ENCODE measurements around the gene UTS2B.

UTS2B gene

DNA sequence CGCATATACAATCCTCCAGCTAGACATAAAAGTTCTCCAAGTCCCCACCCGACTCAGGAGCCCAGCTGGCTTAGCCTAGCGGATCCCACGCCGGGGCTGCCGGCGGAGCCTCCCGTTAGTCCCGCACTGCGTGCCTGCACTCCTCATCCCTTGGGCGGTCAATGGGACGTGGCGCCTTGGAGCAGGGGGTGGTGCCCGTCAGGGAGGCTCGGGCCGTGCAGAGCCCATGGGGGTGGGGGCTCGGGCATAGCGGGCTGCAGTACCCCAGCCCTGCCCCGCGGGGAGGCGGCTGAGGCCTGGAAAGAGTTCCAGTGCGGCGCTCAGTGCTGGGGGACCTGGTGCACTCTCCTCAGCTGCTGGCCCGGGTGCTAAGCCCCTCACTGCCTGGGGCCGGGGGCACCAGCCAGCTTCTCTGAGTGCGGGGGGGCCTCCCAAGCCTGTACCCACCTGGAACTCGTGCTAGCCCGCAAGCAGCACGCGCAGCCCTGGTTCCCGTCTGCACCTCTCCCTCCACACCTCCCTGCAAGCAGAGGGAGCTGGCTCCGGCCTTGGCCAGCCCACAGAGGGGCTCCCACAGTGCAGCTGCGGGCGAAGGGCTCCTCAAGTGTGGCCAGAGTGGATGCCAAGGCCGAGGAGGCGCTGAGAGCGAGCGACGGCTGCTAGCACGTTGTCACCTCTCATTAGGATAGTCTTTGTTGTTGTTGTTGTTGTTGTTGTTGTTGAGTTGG, 13.3 kb downstream of the UTS2B start:
- DNase-seq, result no peak
- no peaks in the 10 kb centered on the region for H3K4me1 ChIP-seq (ENCODE audit: control insufficient read depth, insufficient read depth, low read depth, low read length)
- no peak overlapping the region for H2BK12ac ChIP-seq (ENCODE audit: low read length in 2 of 2)
- H4K91ac ChIP-seq (ENCODE audit: low read length), result no peak overlapping the region
- no peaks in the 10 kb centered on the region for H3K9me3 ChIP-seq (ENCODE audit: control insufficient read depth, low read length)
- H3K4ac ChIP-seq (ENCODE audit: low read depth in 1 of 2, low read length in 2 of 2), result no peak overlapping the region
- H2AK5ac ChIP-seq (ENCODE audit: low read length, severe bottlenecking), result no peak overlapping the region
- no peak overlapping the region for H3K23ac ChIP-seq (ENCODE audit: low read length in 2 of 2)
- no peak overlapping the region for H2BK5ac ChIP-seq (ENCODE audit: low read depth, low read length, poor library complexity, severe bottlenecking)
- no peak overlapping the region for H3K18ac ChIP-seq (ENCODE audit: low read depth in 1 of 2, low read length in 2 of 2)
- H3K36me3 ChIP-seq (ENCODE audit: control insufficient read depth in 1 of 2, insufficient read depth in 2 of 2, low read depth in 1 of 2, low read length in 2 of 2), result no peaks in the 10 kb centered on the region
- H3K14ac ChIP-seq (ENCODE audit: low read length in 2 of 2), result peak overlapping the region in 1 of 2 experiments; percentile 60
- no peak overlapping the region for H3K4me2 ChIP-seq (ENCODE audit: low read length, poor library complexity, severe bottlenecking)
- H2BK15ac ChIP-seq (ENCODE audit: low read depth, poor library complexity, severe bottlenecking), result no peak overlapping the region
- 96% methylated on average over 38 of the region's 40 CpGs for WGBS
- H2BK120ac ChIP-seq (ENCODE audit: low read depth, low read length), result no peak overlapping the region
- no peaks in the 10 kb centered on the region for H3K27me3 ChIP-seq (ENCODE audit: control insufficient read depth in 1 of 2, insufficient read depth in 1 of 2, low read length in 2 of 2)
- H2AFZ ChIP-seq (ENCODE audit: low read depth, low read length), result no peak overlapping the region
- H4K8ac ChIP-seq (ENCODE audit: low read length), result no peak overlapping the region
- H3K4me3 ChIP-seq (ENCODE audit: insufficient read depth in 1 of 2, low read depth in 1 of 2, low read length in 2 of 2), result no peak overlapping the region
- H3K79me1 ChIP-seq (replicated peaks; ENCODE audit: low read length, poor library complexity, severe bottlenecking), result no peaks in the 10 kb centered on the region
- no peak overlapping the region for H3K27ac ChIP-seq (ENCODE audit: low read length, poor library complexity, severe bottlenecking)
- H3K9ac ChIP-seq (ENCODE audit: low read length), result no peak overlapping the region

DNA sequence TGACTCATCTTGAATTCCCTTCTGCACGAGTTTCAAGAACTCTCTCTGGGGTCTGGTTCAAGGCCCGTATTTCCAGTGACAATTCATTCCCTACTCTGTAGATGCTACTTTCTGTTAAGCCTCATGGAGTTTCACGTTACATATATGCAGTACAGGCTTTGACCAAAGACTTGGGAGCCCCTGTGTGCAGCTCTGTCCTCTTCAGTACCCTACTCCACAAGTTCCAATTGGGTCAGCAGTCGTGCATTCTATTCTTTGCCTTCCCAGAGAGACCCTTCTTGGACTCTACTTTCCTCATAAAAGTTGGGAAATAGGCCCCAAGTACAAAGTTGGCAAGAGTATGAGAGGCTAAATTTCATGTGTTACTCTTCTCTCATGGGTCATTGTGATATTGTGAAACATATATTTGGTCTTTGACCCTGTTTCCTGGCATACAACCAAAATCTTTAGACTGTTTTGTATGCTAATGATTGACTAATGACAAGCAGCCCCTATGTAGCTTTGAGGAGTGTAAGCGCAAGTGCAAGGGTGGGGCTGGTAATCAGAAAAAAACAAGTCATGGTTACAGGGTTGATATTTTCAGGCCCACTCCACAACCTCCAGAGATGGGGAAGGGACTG, 16.1 kb downstream of the UTS2B start:
- no peak overlapping the region for H3K4me2 ChIP-seq (ENCODE audit: low read length, poor library complexity, severe bottlenecking)
- H3K4me1 ChIP-seq (ENCODE audit: control insufficient read depth, insufficient read depth, low read depth, low read length), result no peaks in the 10 kb centered on the region
- no peaks in the 10 kb centered on the region for H3K36me3 ChIP-seq (ENCODE audit: control insufficient read depth in 1 of 2, insufficient read depth in 2 of 2, low read depth in 1 of 2, low read length in 2 of 2)
- H3K4ac ChIP-seq (ENCODE audit: low read depth in 1 of 2, low read length in 2 of 2), result no peak overlapping the region
- H3K4me3 ChIP-seq (ENCODE audit: insufficient read depth in 1 of 2, low read depth in 1 of 2, low read length in 2 of 2), result no peak overlapping the region
- H3K23ac ChIP-seq (ENCODE audit: low read length in 2 of 2), result no peak overlapping the region
- H2BK5ac ChIP-seq (ENCODE audit: low read depth, low read length, poor library complexity, severe bottlenecking), result no peak overlapping the region
- H3K18ac ChIP-seq (ENCODE audit: low read depth in 1 of 2, low read length in 2 of 2), result no peak overlapping the region
- H2AK5ac ChIP-seq (ENCODE audit: low read length, severe bottlenecking), result no peak overlapping the region
- H3K27ac ChIP-seq (ENCODE audit: low read length, poor library complexity, severe bottlenecking), result no peak overlapping the region
- no peak overlapping the region for H4K91ac ChIP-seq (ENCODE audit: low read length)
- no peak for DNase-seq
- no peaks in the 10 kb centered on the region for H3K9me3 ChIP-seq (ENCODE audit: control insufficient read depth, low read length)
- no peaks in the 10 kb centered on the region for H3K27me3 ChIP-seq (ENCODE audit: control insufficient read depth in 1 of 2, insufficient read depth in 1 of 2, low read length in 2 of 2)
- H2BK120ac ChIP-seq (ENCODE audit: low read depth, low read length), result no peak overlapping the region
- H3K9ac ChIP-seq (ENCODE audit: low read length), result no peak overlapping the region
- H2AFZ ChIP-seq (ENCODE audit: low read depth, low read length), result no peak overlapping the region
- H2BK15ac ChIP-seq (ENCODE audit: low read depth, poor library complexity, severe bottlenecking), result no peak overlapping the region
- H3K79me1 ChIP-seq (replicated peaks; ENCODE audit: low read length, poor library complexity, severe bottlenecking), result no peaks in the 10 kb centered on the region
- 71% methylated on average over 4 of the region's 5 CpGs for WGBS
- H4K8ac ChIP-seq (ENCODE audit: low read length), result no peak overlapping the region
- no peak overlapping the region for H2BK12ac ChIP-seq (ENCODE audit: low read length in 2 of 2)
- H3K14ac ChIP-seq (ENCODE audit: low read length in 2 of 2), result no peak overlapping the region

DNA sequence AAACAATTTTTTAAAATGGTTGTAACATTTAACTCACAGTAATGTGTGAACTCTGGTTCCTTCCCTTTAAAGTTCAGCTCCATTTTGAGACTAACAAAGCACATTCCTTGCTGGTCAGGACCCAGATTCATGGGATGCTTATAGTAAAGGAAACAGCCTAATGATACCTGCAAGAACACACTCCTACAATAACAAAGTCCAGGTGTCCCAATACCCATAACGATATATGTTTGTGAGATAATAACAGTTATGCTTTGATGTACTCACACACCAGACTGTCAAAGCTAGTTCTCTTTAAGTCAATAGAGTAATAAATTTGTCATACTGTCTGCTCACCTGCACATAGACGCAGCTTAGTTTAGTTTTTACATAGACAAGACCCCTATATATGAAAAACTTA, 17.0 kb downstream of the UTS2B start:
- no peak overlapping the region for H4K8ac ChIP-seq (ENCODE audit: low read length)
- no peaks in the 10 kb centered on the region for H3K27me3 ChIP-seq (ENCODE audit: control insufficient read depth in 1 of 2, insufficient read depth in 1 of 2, low read length in 2 of 2)
- no peak overlapping the region for H3K4me3 ChIP-seq (ENCODE audit: insufficient read depth in 1 of 2, low read depth in 1 of 2, low read length in 2 of 2)
- H3K4ac ChIP-seq (ENCODE audit: low read depth in 1 of 2, low read length in 2 of 2), result no peak overlapping the region
- no peak overlapping the region for H3K27ac ChIP-seq (ENCODE audit: low read length, poor library complexity, severe bottlenecking)
- no peaks in the 10 kb centered on the region for H3K9me3 ChIP-seq (ENCODE audit: control insufficient read depth, low read length)
- no peak overlapping the region for H2AK5ac ChIP-seq (ENCODE audit: low read length, severe bottlenecking)
- H2BK5ac ChIP-seq (ENCODE audit: low read depth, low read length, poor library complexity, severe bottlenecking), result no peak overlapping the region
- H3K9ac ChIP-seq (ENCODE audit: low read length), result no peak overlapping the region
- no peak overlapping the region for H3K14ac ChIP-seq (ENCODE audit: low read length in 2 of 2)
- H2BK15ac ChIP-seq (ENCODE audit: low read depth, poor library complexity, severe bottlenecking), result no peak overlapping the region
- no peaks in the 10 kb centered on the region for H3K4me1 ChIP-seq (ENCODE audit: control insufficient read depth, insufficient read depth, low read depth, low read length)
- H2BK12ac ChIP-seq (ENCODE audit: low read length in 2 of 2), result no peak overlapping the region
- H3K79me1 ChIP-seq (replicated peaks; ENCODE audit: low read length, poor library complexity, severe bottlenecking), result no peaks in the 10 kb centered on the region
- H3K18ac ChIP-seq (ENCODE audit: low read depth in 1 of 2, low read length in 2 of 2), result no peak overlapping the region
- H4K91ac ChIP-seq (ENCODE audit: low read length), result no peak overlapping the region
- 95% methylated on average over 1 of the region's 2 CpGs for WGBS
- no peak overlapping the region for H3K23ac ChIP-seq (ENCODE audit: low read length in 2 of 2)
- no peak overlapping the region for H3K4me2 ChIP-seq (ENCODE audit: low read length, poor library complexity, severe bottlenecking)
- DNase-seq, result no peak
- H3K36me3 ChIP-seq (ENCODE audit: control insufficient read depth in 1 of 2, insufficient read depth in 2 of 2, low read depth in 1 of 2, low read length in 2 of 2), result no peaks in the 10 kb centered on the region
- no peak overlapping the region for H2AFZ ChIP-seq (ENCODE audit: low read depth, low read length)
- no peak overlapping the region for H2BK120ac ChIP-seq (ENCODE audit: low read depth, low read length)

- H2BK12ac ChIP-seq (ENCODE audit: low read length in 2 of 2), result no peak overlapping the region
- H3K36me3 ChIP-seq (ENCODE audit: control insufficient read depth in 1 of 2, insufficient read depth in 2 of 2, low read depth in 1 of 2, low read length in 2 of 2), result no peaks in the 10 kb centered on the region
- H3K4me1 ChIP-seq (ENCODE audit: control insufficient read depth, insufficient read depth, low read depth, low read length), result no peaks in the 10 kb centered on the region
- H4K8ac ChIP-seq (ENCODE audit: low read length), result no peak overlapping the region
- no peak overlapping the region for H2AFZ ChIP-seq (ENCODE audit: low read depth, low read length)
- no peak for DNase-seq
- H3K9me3 ChIP-seq (ENCODE audit: control insufficient read depth, low read length), result no peaks in the 10 kb centered on the region
- no peak overlapping the region for H2AK5ac ChIP-seq (ENCODE audit: low read length, severe bottlenecking)
- no peak overlapping the region for H3K18ac ChIP-seq (ENCODE audit: low read depth in 1 of 2, low read length in 2 of 2)
- H2BK15ac ChIP-seq (ENCODE audit: low read depth, poor library complexity, severe bottlenecking), result no peak overlapping the region
- H3K27me3 ChIP-seq (ENCODE audit: control insufficient read depth in 1 of 2, insufficient read depth in 1 of 2, low read length in 2 of 2), result no peaks in the 10 kb centered on the region
- no peak overlapping the region for H3K4me3 ChIP-seq (ENCODE audit: insufficient read depth in 1 of 2, low read depth in 1 of 2, low read length in 2 of 2)
- no peak overlapping the region for H2BK5ac ChIP-seq (ENCODE audit: low read depth, low read length, poor library complexity, severe bottlenecking)
- H3K23ac ChIP-seq (ENCODE audit: low read length in 2 of 2), result no peak overlapping the region
- H4K91ac ChIP-seq (ENCODE audit: low read length), result no peak overlapping the region
- no peak overlapping the region for H2BK120ac ChIP-seq (ENCODE audit: low read depth, low read length)
- H3K79me1 ChIP-seq (replicated peaks; ENCODE audit: low read length, poor library complexity, severe bottlenecking), result no peaks in the 10 kb centered on the region
- no peak overlapping the region for H3K9ac ChIP-seq (ENCODE audit: low read length)
- H3K27ac ChIP-seq (ENCODE audit: low read length, poor library complexity, severe bottlenecking), result no peak overlapping the region
- H3K4me2 ChIP-seq (ENCODE audit: low read length, poor library complexity, severe bottlenecking), result no peak overlapping the region
- H3K14ac ChIP-seq (ENCODE audit: low read length in 2 of 2), result no peak overlapping the region
- no peak overlapping the region for H3K4ac ChIP-seq (ENCODE audit: low read depth in 1 of 2, low read length in 2 of 2)
- WGBS, result 90% methylated on average over 4 of the region's 4 CpGs
These were observed 23.0 kb downstream of the UTS2B start for GRCh38 chr3:191307341-191307740.

Measured in mesenchymal stem cell (in vitro differentiated cells and primary cell).